ENCODE measurements around the gene TCTN3. TPM values are rescaled to one million over a fixed set of nuclear protein-coding genes. Genes with fewer than 3 reads are reported as not detected.

Gene TCTN3
- 30.8 and 35.1 TPM in 2 replicates for total RNA-seq

GRCh38 chr10:95693668-95694534, at the start of gene TCTN3:
Gene TCTN3 (minus strand): TSS chr10:95693927. CDS start chr10:95693899, 28 bp downstream.

GRCh38 chr10:95656291-95657164, 37.2 kb downstream of the TCTN3 start, which contains the start of gene ALDH18A1:
Gene ALDH18A1 (minus strand): TSS chr10:95656711. CDS start chr10:95653377, 3,334 bp downstream.

Other genes with a start within 250 kb of the TCTN3 start
- gene SORBS1, start 132.6 kb downstream of the TCTN3 start, total RNA-seq: 0.34 and 0.59 TPM in 2 replicates
- gene ALDH18A1, start 37.2 kb downstream of the TCTN3 start, total RNA-seq: 75.2 and 80.7 TPM in 2 replicates
- gene ENTPD1, start 62.2 kb upstream of the TCTN3 start, total RNA-seq: not detected in 2 replicates
- not detected in 2 replicates for gene CC2D2B, start 214.0 kb upstream of the TCTN3 start, total RNA-seq

All from bronchus fibroblast of lung (primary cell).